HepG2 (cell line): Measurements from ENCODE around the gene KRTCAP2. TPM values are rescaled to one million over a fixed set of nuclear protein-coding genes. Genes with fewer than 3 reads are reported as not detected.

Experiments used
- ATAC-seq: fragments of 200-7000 bp; cut with Tn5 transposase; 3 replicates; pipeline ENCODE4 v1.9.1; 2020; ENCODE audit warnings: mild to moderate bottlenecking, moderate library complexity
- BruUV-seq: library from RNA; stranded (reverse); fragments of 400-500 nt; replicated peaks from 2 replicates; lab custom pipeline; 2021; lab: Mats Ljungman, UMichigan
- CTCF ChIA-PET: fragments of 300-600 bp; formaldehyde crosslinking; extraction: SDS; loops from one replicate; lab custom pipeline; 2021; ENCODE audit warnings: low total read pairs, inconsistent platforms, low intra/inter-chr PET ratio; lab: Yijun Ruan, JAX
- POLR2A ChIA-PET: fragments of 350-600 bp; sonication (Branson Sonifier 250); formaldehyde crosslinking; loops from one replicate; lab custom pipeline; 2020; ENCODE audit warnings: antibody characterized with exemption, inconsistent platforms; lab: Yijun Ruan, JAX
- DNase-seq: peaks from one replicate; pipeline ENCODE4 v3.0.0-alpha.2; 2015; ENCODE audit warnings: low spot score
- FAIRE-seq: peaks from 3 replicates; lab custom pipeline; 2011; peaks lifted over from hg19 to GRCh38; lab: Jason Lieb, UNC
- H2AFZ ChIP-seq: one replicate; pipeline ENCODE4 v1.6.1; 2011; ENCODE audit warnings: low read length, inconsistent platforms
- H3K27ac ChIP-seq: fragments of 300-600 bp; 3 replicates; pipeline ENCODE4 v1.8.0; 2011; ENCODE audit warnings: mixed run types, mild to moderate bottlenecking, mixed read lengths, low read length, inconsistent platforms; ENCODE audit not compliant: insufficient read depth; ENCODE audit errors: extremely low read length
- H3K27me3 ChIP-seq, 2 experiments: fragments of 200-600 bp in 1 of 2; 2 replicates in 1 of 2; 3 replicates in 1 of 2; pipeline versions ENCODE4 v1.6.0 to v1.8.0; 2011; ENCODE audit warnings: low read length in 2 of 2, mild to moderate bottlenecking in 2 of 2, moderate library complexity in 2 of 2, inconsistent platforms in 1 of 2; ENCODE audit not compliant: insufficient read depth in 2 of 2, control insufficient read depth in 1 of 2
- H3K36me3 ChIP-seq, 2 experiments: fragments of 200-600 bp in 1 of 2; replicated peaks in 1 of 2; 2 replicates in 1 of 2; 3 replicates in 1 of 2; pipeline versions ENCODE4 v1.5.1 to v1.8.0; 2011; ENCODE audit warnings: low read length in 2 of 2, inconsistent platforms in 1 of 2; ENCODE audit not compliant: insufficient read depth in 2 of 2, control insufficient read depth in 1 of 2
- H3K4me1 ChIP-seq: 2 replicates; pipeline ENCODE4 v1.5.1; 2012; ENCODE audit warnings: low read length, inconsistent platforms; ENCODE audit not compliant: insufficient read depth
- H3K4me2 ChIP-seq: 2 replicates; pipeline ENCODE4 v1.6.0; 2011; ENCODE audit warnings: low read depth, low read length, inconsistent platforms
- H3K4me3 ChIP-seq, 3 experiments: fragments of 200-600 bp in 1 of 3; sonication (generic), shearing (Covaris generic) in 1 of 3; replicated peaks in 1 of 3; 2 replicates each; pipeline ENCODE4 v1.5.1; 2011 to 2016; ENCODE audit warnings: low read length in 3 of 3, inconsistent platforms in 2 of 3, low read depth in 2 of 3, mild to moderate bottlenecking in 2 of 3, control low read depth in 1 of 3, mixed read lengths in 1 of 3; ENCODE audit not compliant: insufficient read depth in 1 of 3
- H3K79me2 ChIP-seq: one replicate; pipeline ENCODE4 v1.6.1; 2011; ENCODE audit warnings: low read length, inconsistent platforms; ENCODE audit not compliant: insufficient read depth
- H3K9ac ChIP-seq: 2 replicates; pipeline ENCODE4 v1.6.0; 2011; ENCODE audit warnings: mild to moderate bottlenecking, low read depth, low read length, inconsistent platforms; ENCODE audit not compliant: insufficient read depth
- H3K9me3 ChIP-seq: 2 replicates; pipeline ENCODE4 v1.5.1; 2012; ENCODE audit warnings: mild to moderate bottlenecking, low read length
- H4K20me1 ChIP-seq: 2 replicates; pipeline ENCODE4 v1.6.0; 2011; ENCODE audit warnings: inconsistent platforms, mild to moderate bottlenecking, low read length, moderate library complexity; ENCODE audit not compliant: insufficient read depth
- E2F2 ChIP-seq: sonication (generic); formaldehyde crosslinking; IDR thresholded peaks from 2 replicates; pipeline ENCODE4 v1.4.0; 2020; ENCODE audit warnings: missing genetic modification reagents, borderline replicate concordance
- FOXO1 ChIP-seq: sonication (generic); formaldehyde crosslinking; IDR thresholded peaks from 2 replicates; pipeline ENCODE4 v1.4.0; 2020; ENCODE audit warnings: missing genetic modification reagents
- HMG20A ChIP-seq: IDR thresholded peaks from 2 replicates; pipeline ENCODE4 v1.6.1; 2016; ENCODE audit warnings: borderline replicate concordance
- REXO4 ChIP-seq: sonication (generic); formaldehyde crosslinking; IDR thresholded peaks from 2 replicates; pipeline ENCODE4 v1.8.0; 2022; ENCODE audit warnings: missing genetic modification reagents, mild to moderate bottlenecking, borderline replicate concordance
- RXRB ChIP-seq: IDR thresholded peaks from 2 replicates; pipeline ENCODE4 v1.6.1; 2016; ENCODE audit warnings: borderline replicate concordance, missing genetic modification reagents, missing compliant biosample characterization
- SIN3A ChIP-seq: IDR thresholded peaks from 2 replicates; pipeline ENCODE4 v1.6.1; 2011; ENCODE audit warnings: low read depth, mild to moderate bottlenecking, control low read depth, low read length, borderline replicate concordance
- TBX3 ChIP-seq: fragments of 450-650 bp; IDR thresholded peaks from 2 replicates; pipeline ENCODE4 v1.6.1; 2017; ENCODE audit warnings: antibody characterized with exemption, mild to moderate bottlenecking, inconsistent platforms, borderline replicate concordance
- TRIM22 ChIP-seq: fragments of 450-650 bp; IDR thresholded peaks from 2 replicates; pipeline ENCODE4 v1.6.1; 2017
- ZBTB34 ChIP-seq: sonication (generic); formaldehyde crosslinking; IDR thresholded peaks from 2 replicates; pipeline ENCODE4 v1.8.0; 2022; ENCODE audit warnings: mild to moderate bottlenecking, missing genetic modification reagents
- ZNF292 ChIP-seq: sonication (generic); formaldehyde crosslinking; IDR thresholded peaks from 2 replicates; pipeline ENCODE4 v1.8.1; 2022; ENCODE audit warnings: mild to moderate bottlenecking, low read depth, missing genetic modification reagents, borderline replicate concordance
- ZNF557 ChIP-seq: sonication (generic); formaldehyde crosslinking; IDR thresholded peaks from 2 replicates; pipeline ENCODE4 v1.4.0; 2020; ENCODE audit warnings: missing genetic modification reagents
- ZNF883 ChIP-seq: sonication (generic); formaldehyde crosslinking; IDR thresholded peaks from 2 replicates; pipeline ENCODE4 v1.5.1; 2020; ENCODE audit warnings: mild to moderate bottlenecking, missing genetic modification reagents; ENCODE audit errors: not compliant biosample characterization
- ZSCAN12 ChIP-seq: sonication (generic); formaldehyde crosslinking; IDR thresholded peaks from 2 replicates; pipeline ENCODE4 v1.9.0; 2021; ENCODE audit warnings: mild to moderate bottlenecking, missing genetic modification reagents
- WGBS: methylation state at CpG from one replicate; pipeline ENCODE4 v1.1.6; 2017; ENCODE audit warnings: low lambda C conversion rate; 5-methylcytosine and 5-hydroxymethylcytosine counted together
- in situ Hi-C: cut with HindIII; loops from 2 replicates; pipeline ENCODE4 v1.10.0; 2017; ENCODE audit warnings: low pct_unique_long_range_greater_than_20kb; ENCODE audit not compliant: extremely low pct_ligation_motif_present
- intact Hi-C: fragments of 100-400 bp; cut with micrococcal nuclease; formaldehyde crosslinking; loops from one replicate; pipeline ENCODE4 v1.10.0; 2022; ENCODE audit not compliant: unreplicated experiment
- polyA plus RNA-seq, 8 experiments: library from polyadenylated mRNA; depleted of rRNA in 3 of 8; stranded (reverse) in 7 of 8; unstranded in 1 of 8; fragments of >200 nt; fragmentation: Illumina TruSeq in 4 of 8; extraction: Trizol in 4 of 8; gene quantifications; 2 replicates each; pipeline versions ENCODE4 v1.2.1 to v1.2.3, GENCODE V29; 2011 to 2016; ENCODE audit warnings: low read depth in 4 of 8, missing spikeins in 1 of 8, mixed read lengths in 1 of 8; ENCODE audit not compliant: insufficient read depth in 1 of 8
- total RNA-seq, 5 experiments: library from RNA; depleted of rRNA; stranded (reverse); fragments of >200 nt; fragmentation: Illumina TruSeq; extraction: Trizol; gene quantifications; 2 replicates each; pipeline ENCODE4 v1.2.3, GENCODE V29; 2016; ENCODE audit warnings: low read depth in 1 of 5
- TF ChIP-seq, protein P1 (sequence below): sonication (generic); formaldehyde crosslinking; IDR thresholded peaks from 2 replicates; pipeline ENCODE4 v1.5.1; 2020; ENCODE audit warnings: mild to moderate bottlenecking, missing genetic modification reagents
- TF ChIP-seq, protein P2 (sequence below): fragments of 450-650 bp; IDR thresholded peaks from 2 replicates; pipeline ENCODE4 v1.6.1; 2017; ENCODE audit warnings: mild to moderate bottlenecking

KRTCAP2 gene
- total and polyA plus RNA-seq, 2 of the 13 experiments (the other 11 are each of a cell fraction or from before 2014, with no cell fraction given), result 77.3 to 79.4 TPM

DNA sequence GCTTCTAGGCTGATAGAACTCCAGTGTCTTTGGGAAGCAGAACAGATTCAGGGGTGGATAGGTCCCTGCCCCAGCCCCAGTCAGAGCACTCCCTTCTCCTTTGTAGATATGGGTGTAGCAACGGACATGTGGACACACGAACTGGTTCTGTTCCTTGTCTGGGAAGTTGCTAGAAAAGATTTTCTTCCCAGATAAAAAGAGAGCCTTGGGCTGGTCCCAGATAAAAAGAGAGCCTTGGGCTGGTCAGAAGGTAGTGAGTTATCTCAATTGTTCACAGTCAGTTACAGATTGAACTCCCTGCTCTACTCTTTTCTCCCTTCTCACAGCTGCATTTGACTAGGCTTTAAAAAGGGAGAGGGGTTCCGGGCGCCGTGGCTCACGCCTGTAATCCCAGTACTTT, 52.9 kb downstream of the KRTCAP2 start:
- Histone ChIP-seq H3K4me2 (no peak overlapping the region; the same call in 1 of the 2 replicates), H4K20me1 (no peaks in the 10 kb centered on the region), H3K27me3 (peaks cover 0 to 7% of the 10 kb centered on the region in 2 experiments; a peak in 1 of 5 replicates), H2AFZ (peak overlapping the region; percentile 27), H3K79me2 (peaks cover 9% of the 10 kb centered on the region), H3K4me1 (peaks cover 29% of the 10 kb centered on the region), H3K27ac (no peak overlapping the region), H3K9ac (no peak overlapping the region), H3K36me3 (no peaks in the 10 kb centered on the region), H3K9me3 (no peaks in the 10 kb centered on the region), H3K4me3 (no peak overlapping the region)
- ChIA-PET CTCF (no interaction called here), POLR2A (interaction anchor here (0.9 to 1.4 kb wide), 2 partner anchors 8 to 14 kb away, joined by 4 to 6 read pairs; no protein-coding TSS in a partner anchor)
- DNase-seq, result no peak
- FAIRE-seq, result no peak
- no TSS peak for BruUV-seq
- WGBS, result 64% methylated on average over 6 of the region's 6 CpGs
- intact Hi-C loops, result no loop called here
- in situ Hi-C loops, result no loop called here
- ATAC-seq, result no peak
- TF ChIP-seq TRIM22 (no peak), FOXO1 (CRISPR knock-in tag) (no peak), ZNF557 (CRISPR knock-in tag) (no peak), ZSCAN12 (CRISPR knock-in tag) (no peak), REXO4 (CRISPR knock-in tag) (no peak), ZNF883 (no peak), ZBTB34 (CRISPR knock-in tag) (no peak), ZNF292 (no peak), HMG20A (no peak), RXRB (CRISPR knock-in tag) (no peak), SIN3A (no peak), E2F2 (CRISPR knock-in tag) (no peak), TBX3 (no peak)
- TF ChIP-seq, protein P1, sequence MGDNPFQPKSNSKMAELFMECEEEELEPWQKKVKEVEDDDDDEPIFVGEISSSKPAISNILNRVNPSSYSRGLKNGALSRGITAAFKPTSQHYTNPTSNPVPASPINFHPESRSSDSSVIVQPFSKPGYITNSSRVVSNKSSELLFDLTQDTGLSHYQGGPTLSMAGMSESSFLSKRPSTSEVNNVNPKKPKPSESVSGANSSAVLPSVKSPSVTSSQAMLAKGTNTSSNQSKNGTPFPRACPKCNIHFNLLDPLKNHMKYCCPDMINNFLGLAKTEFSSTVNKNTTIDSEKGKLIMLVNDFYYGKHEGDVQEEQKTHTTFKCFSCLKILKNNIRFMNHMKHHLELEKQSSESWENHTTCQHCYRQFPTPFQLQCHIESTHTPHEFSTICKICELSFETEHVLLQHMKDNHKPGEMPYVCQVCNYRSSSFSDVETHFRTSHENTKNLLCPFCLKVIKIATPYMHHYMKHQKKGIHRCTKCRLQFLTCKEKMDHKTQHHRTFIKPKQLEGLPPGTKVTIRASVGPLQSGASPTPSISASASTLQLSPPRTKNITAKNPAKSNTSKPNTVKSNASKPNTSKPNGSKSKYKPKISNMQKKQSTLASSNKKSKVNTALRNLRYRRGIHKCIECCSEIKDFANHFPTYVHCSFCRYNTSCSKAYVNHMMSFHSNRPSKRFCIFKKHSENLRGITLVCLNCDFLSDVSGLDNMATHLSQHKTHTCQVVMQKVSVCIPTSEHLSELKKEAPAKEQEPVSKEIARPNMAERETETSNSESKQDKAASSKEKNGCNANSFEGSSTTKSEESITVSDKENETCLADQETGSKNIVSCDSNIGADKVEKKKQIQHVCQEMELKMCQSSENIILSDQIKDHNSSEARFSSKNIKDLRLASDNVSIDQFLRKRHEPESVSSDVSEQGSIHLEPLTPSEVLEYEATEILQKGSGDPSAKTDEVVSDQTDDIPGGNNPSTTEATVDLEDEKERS (CRISPR knock-in tag), result no peak
- TF ChIP-seq, protein P2, sequence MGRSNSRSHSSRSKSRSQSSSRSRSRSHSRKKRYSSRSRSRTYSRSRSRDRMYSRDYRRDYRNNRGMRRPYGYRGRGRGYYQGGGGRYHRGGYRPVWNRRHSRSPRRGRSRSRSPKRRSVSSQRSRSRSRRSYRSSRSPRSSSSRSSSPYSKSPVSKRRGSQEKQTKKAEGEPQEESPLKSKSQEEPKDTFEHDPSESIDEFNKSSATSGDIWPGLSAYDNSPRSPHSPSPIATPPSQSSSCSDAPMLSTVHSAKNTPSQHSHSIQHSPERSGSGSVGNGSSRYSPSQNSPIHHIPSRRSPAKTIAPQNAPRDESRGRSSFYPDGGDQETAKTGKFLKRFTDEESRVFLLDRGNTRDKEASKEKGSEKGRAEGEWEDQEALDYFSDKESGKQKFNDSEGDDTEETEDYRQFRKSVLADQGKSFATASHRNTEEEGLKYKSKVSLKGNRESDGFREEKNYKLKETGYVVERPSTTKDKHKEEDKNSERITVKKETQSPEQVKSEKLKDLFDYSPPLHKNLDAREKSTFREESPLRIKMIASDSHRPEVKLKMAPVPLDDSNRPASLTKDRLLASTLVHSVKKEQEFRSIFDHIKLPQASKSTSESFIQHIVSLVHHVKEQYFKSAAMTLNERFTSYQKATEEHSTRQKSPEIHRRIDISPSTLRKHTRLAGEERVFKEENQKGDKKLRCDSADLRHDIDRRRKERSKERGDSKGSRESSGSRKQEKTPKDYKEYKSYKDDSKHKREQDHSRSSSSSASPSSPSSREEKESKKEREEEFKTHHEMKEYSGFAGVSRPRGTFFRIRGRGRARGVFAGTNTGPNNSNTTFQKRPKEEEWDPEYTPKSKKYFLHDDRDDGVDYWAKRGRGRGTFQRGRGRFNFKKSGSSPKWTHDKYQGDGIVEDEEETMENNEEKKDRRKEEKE, result no peak
